HG03469 (cell line): ENCODE measurements around the gene ABCB10.
A peak's percentile ranks its signal among the peaks of the same experiment; 100 is the strongest.
"Not testable (repeated sequence)": the region's sequence is repeated elsewhere in the genome, so short reads cannot be mapped to it uniquely, and the experiment has no call there.

Source experiments
- ATAC-seq: cut with Tn5 transposase; IDR thresholded peaks from one replicate; pipeline ENCODE4 v1.9.1; 2021; ENCODE audit warnings: mild to moderate bottlenecking, moderate library complexity, moderate number of reproducible peaks; ENCODE audit not compliant: unreplicated experiment

ABCB10 gene

DNA sequence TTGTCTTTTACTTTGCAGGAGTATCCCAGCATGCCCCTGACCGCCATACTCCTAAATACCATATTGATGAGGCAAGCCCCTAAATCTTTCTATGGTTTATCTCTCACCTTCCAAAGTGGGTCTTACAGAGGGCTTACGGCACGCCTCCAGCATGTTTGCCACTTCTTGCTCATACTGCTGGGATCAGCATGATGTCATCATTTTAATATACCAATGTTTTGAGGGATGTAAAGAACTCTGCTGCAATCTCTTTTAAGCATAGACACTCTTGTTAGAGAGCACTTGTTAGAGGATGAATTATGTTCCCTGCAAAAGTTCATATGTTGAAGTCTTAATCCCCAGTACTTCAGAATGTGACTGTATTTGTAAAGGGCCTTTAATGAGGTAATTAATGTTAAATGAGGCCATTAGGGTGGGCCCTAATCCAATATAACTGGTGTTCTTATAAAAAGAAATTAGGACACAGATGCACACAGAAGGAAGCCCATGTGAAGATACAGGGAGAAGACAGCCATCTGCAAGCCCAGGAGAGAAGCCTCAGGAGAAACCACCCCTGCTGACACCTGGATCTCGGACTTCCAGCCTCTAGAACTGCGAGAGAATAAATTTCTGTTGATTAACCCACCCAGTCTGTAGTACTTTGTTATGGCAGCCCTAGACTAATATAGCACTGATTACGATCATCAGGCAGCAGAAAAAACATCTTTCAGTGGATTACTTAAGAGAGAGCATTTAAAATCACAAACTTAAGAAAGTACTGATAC, 16.4 kb upstream of the ABCB10 start:
- ATAC-seq, result no peak

DNA sequence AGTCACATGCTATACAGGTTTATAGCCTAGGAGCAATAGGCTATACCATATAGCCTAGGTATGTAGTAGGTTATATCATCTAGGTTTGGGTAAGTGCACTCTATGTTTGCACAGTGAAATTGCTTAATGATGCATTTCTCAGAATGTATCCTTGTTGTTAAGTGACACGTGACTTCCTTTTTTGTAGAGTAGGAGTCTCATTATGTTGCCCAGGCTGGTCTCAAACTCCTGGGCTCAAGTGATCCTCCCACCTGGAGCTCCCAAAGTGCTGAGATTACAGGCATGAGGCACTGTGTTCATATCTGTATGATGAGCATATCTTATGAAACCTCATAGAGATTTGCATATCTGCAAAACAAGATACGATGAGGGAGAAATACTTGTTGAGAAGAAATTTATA, 13.8 kb upstream of the ABCB10 start:
- ATAC-seq, result no peak

DNA sequence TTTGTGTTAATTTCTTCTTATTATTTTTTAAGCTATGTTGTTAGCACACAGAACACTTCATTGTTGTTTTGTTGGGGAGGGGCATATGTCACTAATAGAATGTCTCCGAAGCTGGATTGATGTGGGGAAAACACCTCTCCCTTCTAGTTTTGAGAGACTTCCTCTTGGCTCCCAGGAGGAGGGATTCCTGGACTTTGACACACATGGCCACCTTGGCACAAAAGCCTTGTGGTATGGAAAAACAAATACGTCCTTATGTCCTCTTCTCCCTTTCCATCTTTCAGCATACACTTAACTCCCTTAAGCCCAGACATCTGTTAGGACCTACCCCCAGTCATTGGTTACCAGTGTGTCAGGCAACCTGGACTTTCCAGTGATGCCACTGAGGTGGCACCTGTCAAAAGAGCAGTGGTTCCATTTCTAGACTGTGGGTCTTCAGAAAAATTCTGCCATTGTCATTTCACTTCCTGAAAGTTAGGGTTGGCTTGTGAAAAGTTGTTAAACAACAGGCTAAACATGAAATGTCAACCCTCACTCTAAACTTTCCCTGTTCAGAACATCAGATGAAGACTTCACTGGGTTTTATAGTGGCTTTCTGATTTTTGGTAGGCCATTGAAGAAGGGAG, 12.5 kb upstream of the ABCB10 start:
- ATAC-seq, result no peak

DNA sequence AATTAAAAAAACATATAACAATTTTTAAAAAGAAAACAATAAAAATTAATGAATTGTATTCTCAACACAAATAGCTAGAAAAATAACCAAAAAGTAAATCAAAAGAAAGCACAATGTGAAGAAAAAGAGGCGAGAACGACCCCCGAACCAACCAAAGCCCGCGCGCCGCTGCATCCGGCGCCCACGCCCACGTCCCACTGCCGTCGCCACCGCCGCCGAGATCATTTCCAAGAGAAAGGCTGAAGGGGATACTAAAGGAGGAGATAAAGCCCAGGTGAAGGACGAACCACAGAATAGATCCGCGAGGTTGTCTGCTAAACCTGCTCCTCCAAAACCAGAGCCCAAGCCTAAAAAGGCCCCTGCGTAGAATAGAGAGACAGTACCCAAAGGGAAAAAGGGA, 11.8 kb upstream of the ABCB10 start:
- no peak for ATAC-seq

DNA sequence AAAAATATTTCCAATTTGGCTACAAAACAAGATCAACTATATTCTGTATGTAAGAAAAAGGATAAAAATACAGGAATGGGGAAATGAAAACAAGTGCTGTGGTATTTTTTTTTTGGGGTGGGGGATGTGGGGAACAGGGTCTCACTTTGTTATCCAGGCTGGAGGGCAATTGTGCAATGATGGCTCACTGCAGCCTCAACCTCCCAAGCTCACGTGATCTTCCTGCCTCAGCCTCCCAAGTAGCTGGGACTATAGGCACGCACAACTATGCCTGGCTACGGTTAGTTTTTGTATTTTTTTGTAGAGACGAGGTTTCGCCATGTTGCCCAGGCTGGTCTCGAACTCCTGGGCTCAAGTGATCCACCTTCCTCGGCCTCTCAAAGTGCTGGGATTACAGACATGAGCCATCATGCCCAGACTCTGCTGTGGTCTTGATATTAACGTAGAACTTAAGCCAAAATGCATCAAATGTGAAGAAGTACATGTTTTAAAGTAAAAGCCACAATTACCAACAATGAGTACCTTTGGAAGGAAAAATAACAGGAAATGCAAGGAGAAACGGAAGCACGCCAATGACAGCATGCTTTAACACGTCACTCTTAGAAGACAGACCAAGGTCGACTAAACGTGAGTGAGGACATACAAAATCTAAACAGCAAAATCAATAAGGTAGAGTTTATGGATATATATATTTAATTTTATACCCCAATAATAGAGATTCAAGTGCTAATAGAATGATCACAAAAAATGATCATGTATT, 8.8 kb upstream of the ABCB10 start:
- no peak for ATAC-seq

DNA sequence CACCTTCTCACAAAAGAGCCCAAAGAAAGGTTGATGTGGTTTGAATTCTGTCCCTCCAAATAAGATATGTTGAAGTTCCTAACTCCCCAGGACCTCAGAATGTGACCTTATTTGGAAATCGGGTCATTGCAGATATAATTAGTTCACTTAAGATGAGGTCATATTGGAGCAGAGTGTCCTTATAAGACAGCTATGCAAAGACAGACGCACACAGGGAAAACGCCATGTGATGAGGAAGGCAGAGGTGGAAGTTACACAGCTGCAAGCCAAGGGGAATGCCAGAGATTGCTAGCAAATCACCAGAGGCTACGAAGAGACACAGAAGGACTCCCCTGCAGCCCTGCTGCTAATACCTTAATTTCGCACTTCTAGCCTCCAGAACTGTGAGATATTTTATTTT, 5.2 kb upstream of the ABCB10 start:
- ATAC-seq, result no peak

DNA sequence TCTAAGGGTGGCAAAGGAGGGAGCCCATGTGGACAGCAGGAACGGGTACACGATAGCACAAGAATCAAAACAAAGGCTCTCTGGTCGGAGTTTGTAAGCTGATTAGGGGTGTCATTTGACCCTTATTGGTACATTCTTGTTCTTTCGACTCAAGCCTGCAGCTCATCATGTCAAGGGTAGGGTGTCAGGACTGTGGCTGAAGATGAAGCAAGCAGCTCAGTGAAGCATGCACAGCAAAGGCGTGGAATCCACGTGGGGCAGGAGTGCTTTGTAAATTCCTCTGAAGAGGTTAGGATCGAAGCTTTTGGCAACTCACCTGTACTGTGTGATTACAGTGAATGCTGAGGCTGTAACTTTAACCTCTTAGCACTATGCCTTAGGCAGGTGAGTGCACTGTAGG, 4.7 kb upstream of the ABCB10 start:
- ATAC-seq, result no peak

DNA sequence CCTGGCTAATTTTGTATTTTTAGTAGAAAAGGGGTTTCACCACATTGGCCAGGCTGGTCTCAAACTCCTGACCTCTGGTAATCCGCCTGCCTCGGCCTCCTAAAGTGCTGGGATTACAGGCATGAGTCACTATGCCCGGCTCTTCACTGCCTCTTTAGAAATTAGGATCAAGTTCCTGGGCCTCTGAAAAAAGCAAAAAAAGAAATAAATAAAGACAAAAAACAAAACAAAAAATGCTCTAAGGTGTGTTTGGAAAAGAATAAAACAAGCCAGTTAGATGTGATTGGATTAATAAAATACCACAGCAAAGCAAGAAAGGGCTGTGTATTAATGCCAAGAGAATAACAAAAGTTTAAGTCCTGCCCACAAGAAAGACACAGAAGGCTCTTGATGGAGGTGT, 4.2 kb upstream of the ABCB10 start:
- no peak for ATAC-seq

DNA sequence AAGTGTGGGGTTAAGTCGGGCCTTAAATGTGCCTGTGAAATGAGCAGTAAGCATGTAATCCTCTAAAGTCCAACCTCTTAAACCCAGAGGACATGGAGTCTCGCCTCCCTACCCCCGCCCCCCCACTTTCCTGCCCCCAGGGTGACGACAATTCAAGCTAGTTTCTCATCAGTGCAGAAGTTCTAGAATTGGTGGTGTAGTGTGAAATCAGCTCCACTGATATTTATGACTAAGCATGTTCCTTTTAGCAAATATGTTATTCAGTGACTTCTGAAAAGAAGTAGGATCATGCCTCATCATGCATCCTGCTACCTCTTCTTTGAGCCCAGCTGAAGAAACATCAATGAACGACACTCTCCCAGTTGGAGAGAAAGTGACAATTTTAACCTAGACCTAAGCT, 2.6 kb upstream of the ABCB10 start:
- no peak for ATAC-seq

DNA sequence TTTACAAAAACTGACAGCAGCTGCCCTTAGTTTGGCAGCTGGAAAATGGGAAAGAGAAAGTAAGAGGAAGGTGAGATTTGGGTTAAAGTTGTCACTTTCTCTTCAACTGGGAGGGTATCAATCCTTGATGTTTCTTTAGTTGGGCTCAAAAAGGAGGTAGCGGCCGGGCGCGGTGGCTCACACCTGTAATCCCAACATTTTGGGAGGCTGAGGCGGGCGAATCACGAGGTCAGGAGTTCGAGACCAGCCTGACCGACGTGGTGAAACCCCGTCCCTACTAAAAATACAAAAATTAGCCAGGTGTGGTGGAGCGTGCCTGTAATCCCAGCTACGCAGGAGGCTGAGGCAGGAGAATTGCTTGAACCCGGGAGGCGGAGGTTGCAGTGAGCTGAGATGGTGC, 1.6 kb upstream of the ABCB10 start:
- not testable (repeated sequence) for ATAC-seq

DNA sequence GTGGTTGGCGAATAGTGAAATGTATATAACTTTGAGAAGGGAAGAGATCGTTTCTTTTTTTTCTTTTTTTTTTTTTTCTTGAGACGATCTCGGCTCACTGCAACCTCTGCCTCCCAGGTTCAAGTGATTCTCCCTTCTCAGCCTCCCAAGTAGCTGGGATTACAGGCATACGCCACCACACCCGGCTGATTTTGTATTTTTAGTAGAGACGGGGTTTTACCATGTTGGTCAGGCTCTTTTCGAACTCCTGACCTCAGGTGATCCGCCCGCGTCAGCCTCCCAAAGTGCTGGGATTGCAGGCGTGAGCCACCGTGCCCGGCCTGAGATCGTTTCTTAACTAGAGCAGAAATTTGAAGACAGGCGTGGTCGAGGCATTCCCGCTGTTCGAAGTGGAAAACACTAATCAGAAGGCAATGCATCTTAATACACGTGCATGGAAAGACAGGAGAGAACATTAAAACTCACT, 862 bp upstream of the ABCB10 start:
- not testable (repeated sequence) for ATAC-seq

DNA sequence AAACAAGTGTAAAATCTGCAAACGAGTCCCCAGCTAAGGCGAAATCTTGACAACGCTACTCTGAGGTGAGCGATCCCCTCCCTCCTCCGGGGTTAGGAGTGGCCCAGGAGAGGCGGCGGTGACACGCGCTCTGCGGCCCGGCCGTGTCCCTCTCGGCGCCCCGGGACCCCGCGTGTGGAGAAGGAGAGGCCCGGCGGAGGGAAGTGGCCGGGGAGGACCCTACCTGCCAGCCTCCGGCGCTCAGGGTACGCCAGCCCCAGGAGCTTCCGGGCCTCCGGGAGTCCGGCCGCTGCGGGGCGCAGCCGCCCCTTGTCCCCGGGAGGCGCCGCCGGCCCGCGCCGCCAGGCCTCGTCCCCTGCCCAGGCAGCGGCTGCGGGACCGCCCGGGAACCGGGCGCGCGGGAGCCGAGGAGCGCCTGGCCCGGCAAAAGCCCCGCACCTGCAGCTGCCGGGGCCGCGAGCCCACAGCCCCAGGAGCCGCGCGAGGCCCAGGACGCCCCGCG, 543 bp downstream of the ABCB10 start:
- ATAC-seq, result peak; percentile 14

DNA sequence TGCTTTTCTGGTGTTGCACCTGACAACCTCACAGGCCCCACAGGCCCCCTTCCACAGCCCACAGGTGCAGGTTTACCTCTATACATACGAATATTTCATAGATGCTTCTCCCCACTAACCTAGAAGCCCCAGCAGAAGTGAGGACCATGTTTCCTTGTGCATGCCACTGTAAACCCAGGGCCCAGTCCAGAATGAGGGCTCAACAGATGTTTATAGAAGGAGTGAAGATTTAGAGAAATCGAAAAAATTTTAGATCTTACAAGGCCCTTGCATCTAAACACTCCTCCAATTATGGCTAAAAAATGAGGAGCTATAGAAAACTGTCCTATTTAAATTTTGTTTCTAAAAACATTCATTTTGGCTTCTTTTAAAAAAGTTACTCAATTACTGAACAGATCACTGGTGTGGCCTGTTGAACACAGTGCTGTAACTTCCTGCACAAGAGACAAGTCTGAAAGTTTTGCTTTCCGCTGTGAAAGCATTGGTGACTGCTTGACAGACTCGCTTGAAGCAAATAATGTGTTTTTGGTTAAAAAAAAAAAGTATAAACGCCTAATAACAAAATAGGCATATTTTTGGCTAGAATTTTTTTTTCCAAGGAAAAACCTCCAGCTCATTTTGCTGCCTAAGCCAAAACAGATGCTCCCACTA, 1.2 kb downstream of the ABCB10 start:
- ATAC-seq, result no peak

DNA sequence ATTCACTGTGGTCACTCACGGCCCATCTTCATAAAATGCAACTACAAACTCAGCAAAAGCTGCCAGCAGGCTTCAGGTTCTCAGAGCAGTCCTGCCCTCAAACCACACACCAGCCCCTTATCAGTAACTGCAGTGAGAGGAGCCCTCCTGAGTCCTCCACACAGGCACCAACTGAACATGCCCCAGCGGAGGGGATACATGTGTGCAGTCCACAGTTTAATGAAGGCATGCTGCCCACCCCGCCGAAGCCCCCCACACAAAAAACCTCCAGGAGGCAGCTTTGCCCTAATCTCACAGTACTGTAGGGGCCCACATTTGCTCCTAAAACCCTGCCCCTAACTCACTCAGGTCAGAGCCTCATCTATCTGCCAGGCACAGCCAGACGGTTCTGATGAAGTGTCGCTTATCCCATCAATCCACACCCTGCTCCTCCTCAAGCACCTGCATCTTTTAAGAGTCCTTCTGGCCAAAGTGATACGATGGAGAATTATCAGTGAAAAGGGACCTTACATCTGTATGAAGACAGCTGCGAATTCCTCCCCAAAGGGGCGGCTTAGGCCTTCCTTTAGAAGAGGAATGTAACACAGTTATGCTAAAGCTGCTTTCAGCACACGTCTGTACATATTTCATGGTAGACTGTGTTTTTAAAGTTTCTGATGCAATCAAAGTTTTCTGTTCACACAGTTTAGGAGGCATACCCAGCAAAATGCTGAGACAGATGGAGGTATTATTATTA, 3.5 kb downstream of the ABCB10 start:
- no peak for ATAC-seq

DNA sequence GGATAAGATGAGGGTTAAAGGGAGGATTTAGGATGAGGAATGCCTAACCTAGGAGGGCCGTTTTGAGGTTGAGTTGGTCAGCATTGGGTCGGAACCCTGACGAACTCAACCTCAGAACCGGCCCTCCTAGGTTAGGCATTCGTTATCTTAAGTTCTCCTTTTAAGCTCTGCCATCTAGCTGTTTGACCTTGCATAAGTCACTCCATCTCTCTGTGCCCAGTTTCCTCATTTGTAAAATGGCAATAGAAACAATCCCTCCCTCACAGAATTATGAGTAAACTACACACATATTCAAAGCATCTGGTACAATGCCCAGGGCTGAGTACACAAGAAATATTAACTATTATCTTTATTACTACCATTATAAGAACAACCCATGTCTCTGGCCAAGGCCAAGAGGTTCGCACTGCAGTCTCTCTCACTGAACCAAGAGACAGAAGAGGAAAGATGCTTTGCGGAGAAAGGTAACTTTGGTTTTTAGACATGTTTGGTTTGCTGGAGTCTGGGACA, 4.8 kb downstream of the ABCB10 start:
- no peak for ATAC-seq

DNA sequence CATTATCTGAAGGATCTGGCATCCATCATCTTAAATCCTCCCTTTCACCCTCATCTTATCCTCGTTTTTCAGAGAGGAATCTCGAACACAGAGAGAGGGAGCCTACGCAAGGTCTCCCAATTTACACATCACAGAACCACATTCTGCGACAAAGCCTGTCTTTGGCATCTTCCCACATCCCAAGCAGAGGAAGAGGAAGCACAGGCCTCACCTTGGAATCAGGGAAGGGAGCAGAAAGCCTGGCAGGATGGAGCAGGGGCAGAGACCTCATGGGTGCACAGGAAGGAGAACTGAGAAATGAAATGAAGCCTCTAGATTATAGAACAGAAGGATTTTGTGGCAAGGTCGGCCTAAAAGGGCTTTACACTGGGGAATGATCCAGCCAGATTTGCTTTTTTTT, 5.8 kb downstream of the ABCB10 start:
- ATAC-seq, result no peak

DNA sequence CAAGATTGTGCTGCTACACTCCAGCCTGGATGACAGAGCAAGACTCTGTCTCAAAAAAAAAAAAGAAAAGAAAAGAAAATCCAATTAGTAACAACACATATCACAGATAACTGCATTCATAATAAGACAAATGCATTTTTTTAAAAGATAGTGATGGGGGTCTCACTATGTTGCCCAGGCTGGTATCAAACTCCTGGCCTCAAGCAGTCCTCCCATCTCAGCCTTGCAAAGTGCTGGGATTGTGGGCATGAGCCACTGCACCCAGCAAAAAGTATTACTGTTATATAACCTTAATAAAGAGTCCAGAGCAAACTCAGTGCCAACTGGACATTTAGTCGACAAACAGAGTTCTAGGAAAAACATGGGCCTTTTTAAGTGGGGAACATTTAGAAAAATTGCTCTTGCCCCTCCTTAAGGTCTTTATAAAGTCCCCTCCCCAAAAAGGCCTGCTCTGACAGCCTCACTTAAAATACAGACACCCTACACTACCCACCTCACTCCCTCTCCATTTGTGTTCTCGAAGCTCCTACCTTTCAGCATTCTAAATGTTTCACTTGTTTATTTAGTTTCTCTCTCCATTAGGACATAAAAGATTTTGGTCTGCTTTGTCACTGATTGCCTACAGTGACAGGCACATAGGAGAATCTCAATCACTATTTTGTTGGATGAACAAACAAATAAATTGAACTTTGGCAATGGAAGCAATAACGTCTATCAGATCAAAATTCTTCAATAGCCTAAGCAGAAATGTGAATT, 7.5 kb downstream of the ABCB10 start:
- no peak for ATAC-seq

DNA sequence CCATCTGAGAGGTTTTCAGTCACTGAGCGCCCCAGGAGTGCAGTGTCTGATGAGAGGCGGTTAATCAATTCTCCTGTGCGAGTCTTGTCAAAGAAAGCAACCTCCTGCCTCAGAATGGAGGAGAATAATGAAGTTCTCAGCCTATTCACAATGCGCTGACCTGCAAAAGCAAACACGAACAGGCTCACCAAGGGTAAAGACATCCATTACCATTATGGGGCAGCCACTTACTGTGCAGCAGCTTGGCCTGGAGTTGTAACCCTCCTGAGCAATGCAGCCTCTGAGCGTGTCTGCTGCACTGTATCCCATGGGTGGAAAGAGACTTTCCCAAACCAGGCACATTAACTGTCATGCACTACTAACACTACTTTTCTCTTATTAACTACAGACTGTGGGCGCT, 11.0 kb downstream of the ABCB10 start:
- no peak for ATAC-seq

DNA sequence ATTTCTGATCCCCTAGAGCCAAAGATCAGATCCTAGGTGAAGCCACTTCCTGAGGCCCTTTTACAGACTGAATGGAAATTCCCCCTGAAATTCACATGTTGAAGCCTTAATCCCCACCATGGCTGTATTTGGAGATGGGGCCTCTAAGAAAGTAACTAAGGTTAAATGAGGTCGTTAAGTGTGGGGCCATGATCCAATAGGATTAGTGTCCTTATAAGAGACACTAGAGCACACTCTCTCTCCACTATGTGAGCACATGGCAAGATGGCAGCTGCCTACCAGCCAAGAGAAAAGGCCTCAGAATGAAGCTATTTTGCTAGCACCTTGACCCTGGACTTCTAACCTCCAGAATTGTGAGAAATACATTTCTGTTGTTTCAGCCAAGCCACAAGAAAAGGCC, 13.9 kb downstream of the ABCB10 start:
- ATAC-seq, result no peak
